Panc1 (cell line): Measurements from ENCODE around the gene PTGES3.

Experiments used
- POLR2AphosphoS5 ChIP-seq: IDR thresholded peaks from 2 replicates; pipeline ENCODE4 v1.6.1; 2012; ENCODE audit warnings: mild to moderate bottlenecking, low read depth, low read length, moderate library complexity
- SIN3A ChIP-seq: IDR thresholded peaks from 2 replicates; pipeline ENCODE4 v1.6.1; 2012; ENCODE audit warnings: low read depth, mild to moderate bottlenecking, low read length, moderate library complexity, borderline replicate concordance; ENCODE audit not compliant: insufficient read depth
- TCF7L2 ChIP-seq: IDR thresholded peaks from 2 replicates; pipeline ENCODE4 v1.6.1; 2011; ENCODE audit warnings: mild to moderate bottlenecking, low read depth, low read length, inconsistent platforms
- TF ChIP-seq, protein P1 (sequence below): fragments of 450-650 bp; IDR thresholded peaks from 2 replicates; pipeline ENCODE4 v1.5.1; 2017; ENCODE audit warnings: mild to moderate bottlenecking
- TF ChIP-seq, protein P2 (sequence below), 2 experiments: IDR thresholded peaks; 2 replicates each; pipeline ENCODE4 v1.6.1; 2011 to 2012; ENCODE audit warnings: low read depth in 2 of 2, control low read depth in 1 of 2, low read length in 1 of 2, mild to moderate bottlenecking in 1 of 2, moderate library complexity in 1 of 2; ENCODE audit not compliant: insufficient read depth in 1 of 2

DNA sequence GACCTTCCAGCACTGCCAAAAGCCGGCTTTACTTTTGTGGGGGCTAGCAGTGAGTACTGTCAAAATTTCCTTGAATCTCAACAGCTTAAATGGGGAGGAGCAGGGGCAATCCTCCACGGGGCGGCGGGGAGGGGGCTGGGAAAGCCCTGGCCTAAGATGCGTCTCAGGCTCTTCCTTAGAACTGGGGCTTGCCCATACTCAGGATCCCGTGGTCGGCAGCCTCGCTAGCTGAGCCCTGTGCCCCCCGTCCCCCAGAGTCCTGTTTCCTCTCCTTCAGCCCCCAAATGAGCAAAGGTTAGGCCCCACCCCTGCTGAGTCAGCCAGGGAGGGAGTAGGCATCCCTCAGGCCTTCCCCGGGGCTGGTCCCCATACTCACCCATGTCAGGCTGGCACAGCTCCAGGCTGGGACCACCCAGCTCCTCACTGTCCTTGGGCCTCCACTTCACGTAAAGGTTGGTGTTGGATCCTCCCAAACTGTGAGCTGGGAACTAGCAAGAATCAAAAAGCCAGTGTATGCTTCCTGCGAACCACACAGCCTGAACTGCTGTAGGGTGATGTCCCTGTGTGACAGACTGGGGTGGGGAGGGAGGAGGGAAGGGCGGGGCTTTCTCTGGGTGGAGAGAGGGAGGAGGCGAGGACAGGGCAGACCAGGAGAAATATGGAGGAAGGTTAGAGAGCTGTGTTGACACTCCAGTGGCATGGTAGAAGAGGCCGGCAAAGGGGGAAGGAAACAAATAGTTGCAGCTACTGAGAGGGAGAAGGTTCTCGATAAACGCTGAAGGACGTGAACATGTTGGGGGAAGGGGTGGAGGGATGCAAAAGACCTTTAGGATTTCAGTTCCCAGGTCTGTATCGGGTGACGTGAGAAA lies 52.0 kb downstream of the PTGES3 start:
- TF ChIP-seq POLR2AphosphoS5 (no peak; the same call in 1 of the 2 replicates), SIN3A (no peak), TCF7L2 (no peak)
- TF ChIP-seq, protein P1, sequence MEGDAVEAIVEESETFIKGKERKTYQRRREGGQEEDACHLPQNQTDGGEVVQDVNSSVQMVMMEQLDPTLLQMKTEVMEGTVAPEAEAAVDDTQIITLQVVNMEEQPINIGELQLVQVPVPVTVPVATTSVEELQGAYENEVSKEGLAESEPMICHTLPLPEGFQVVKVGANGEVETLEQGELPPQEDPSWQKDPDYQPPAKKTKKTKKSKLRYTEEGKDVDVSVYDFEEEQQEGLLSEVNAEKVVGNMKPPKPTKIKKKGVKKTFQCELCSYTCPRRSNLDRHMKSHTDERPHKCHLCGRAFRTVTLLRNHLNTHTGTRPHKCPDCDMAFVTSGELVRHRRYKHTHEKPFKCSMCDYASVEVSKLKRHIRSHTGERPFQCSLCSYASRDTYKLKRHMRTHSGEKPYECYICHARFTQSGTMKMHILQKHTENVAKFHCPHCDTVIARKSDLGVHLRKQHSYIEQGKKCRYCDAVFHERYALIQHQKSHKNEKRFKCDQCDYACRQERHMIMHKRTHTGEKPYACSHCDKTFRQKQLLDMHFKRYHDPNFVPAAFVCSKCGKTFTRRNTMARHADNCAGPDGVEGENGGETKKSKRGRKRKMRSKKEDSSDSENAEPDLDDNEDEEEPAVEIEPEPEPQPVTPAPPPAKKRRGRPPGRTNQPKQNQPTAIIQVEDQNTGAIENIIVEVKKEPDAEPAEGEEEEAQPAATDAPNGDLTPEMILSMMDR: no peak
- TF ChIP-seq, protein P2, sequence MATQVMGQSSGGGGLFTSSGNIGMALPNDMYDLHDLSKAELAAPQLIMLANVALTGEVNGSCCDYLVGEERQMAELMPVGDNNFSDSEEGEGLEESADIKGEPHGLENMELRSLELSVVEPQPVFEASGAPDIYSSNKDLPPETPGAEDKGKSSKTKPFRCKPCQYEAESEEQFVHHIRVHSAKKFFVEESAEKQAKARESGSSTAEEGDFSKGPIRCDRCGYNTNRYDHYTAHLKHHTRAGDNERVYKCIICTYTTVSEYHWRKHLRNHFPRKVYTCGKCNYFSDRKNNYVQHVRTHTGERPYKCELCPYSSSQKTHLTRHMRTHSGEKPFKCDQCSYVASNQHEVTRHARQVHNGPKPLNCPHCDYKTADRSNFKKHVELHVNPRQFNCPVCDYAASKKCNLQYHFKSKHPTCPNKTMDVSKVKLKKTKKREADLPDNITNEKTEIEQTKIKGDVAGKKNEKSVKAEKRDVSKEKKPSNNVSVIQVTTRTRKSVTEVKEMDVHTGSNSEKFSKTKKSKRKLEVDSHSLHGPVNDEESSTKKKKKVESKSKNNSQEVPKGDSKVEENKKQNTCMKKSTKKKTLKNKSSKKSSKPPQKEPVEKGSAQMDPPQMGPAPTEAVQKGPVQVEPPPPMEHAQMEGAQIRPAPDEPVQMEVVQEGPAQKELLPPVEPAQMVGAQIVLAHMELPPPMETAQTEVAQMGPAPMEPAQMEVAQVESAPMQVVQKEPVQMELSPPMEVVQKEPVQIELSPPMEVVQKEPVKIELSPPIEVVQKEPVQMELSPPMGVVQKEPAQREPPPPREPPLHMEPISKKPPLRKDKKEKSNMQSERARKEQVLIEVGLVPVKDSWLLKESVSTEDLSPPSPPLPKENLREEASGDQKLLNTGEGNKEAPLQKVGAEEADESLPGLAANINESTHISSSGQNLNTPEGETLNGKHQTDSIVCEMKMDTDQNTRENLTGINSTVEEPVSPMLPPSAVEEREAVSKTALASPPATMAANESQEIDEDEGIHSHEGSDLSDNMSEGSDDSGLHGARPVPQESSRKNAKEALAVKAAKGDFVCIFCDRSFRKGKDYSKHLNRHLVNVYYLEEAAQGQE (IDR thresholded peaks at IDR 0.05; ENCODE audit: insufficient read depth in 1 of 2, low read depth in 2 of 2, low read length in 1 of 2): no peak
